ENCODE measurements around the gene CD69.
A peak's percentile ranks its signal among the peaks of the same experiment; 100 is the strongest.

CD69 gene

DNA sequence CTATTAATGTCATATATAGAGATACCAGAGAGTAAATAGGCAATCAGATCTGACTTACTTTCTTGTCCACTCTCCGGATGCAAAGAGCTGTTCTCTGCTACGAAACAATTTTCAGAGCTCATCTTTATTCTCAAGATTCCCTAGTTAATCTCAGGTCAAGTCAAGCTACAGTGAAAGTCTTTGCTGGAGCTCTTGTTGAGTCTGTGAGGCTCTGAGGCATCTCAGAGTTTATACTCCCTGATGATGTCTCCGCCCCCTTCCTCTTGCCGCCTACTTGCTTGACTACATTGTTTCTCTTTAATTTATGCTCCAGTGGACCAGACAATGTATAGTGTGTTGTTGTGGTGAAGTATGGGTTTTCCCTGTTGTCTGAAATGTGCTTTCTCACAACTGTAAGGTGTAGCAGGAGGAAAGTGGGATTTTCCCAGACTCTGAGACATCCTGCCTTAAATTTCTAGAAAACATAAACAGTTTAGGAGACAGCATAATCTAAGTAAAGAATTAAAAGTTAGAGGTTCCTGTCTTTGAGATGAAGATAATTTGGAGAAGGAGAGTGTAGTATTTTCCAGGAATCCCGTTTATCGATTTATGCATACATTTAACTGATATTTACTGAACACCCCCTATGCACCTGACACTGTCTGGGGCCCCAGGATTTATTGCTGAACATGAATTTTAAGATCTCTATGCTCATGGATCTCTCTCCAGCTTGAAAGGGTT lies at the start of gene CD69:
TSS of gene CD69 (minus strand) at position 203 of the 720 bp plus-strand sequence. CDS start at position 122, 81 bp downstream.
- DNase-seq: peak; percentile 49 to 89 (median 85)

- DNase-seq: no peak
Observed at GRCh38 chr12:9809866-9810265, 49.2 kb upstream of the CD69 start.

DNA sequence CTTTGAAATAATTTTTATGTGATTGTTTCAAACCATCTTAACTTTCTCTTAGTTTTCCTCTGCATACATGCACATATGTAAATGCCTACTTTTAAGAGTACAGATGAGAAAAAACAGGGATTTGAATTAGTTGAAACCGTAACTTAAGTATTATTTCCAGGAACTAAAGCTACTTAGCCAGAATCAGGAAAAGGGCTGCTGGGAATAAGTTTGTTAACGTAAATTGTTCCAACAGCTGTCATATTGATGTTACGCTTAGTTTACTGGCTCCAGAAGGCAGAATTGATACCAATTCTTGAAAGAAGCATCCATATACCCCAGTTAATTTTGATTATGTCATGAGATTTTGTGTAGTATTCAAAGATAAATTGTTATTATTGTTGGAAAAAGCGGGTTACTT lies 48.6 kb upstream of the CD69 start:
- no peak for DNase-seq

GRCh38 chr12:9808504-9808903 lies 47.8 kb upstream of the CD69 start:
- no peak for DNase-seq

DNA sequence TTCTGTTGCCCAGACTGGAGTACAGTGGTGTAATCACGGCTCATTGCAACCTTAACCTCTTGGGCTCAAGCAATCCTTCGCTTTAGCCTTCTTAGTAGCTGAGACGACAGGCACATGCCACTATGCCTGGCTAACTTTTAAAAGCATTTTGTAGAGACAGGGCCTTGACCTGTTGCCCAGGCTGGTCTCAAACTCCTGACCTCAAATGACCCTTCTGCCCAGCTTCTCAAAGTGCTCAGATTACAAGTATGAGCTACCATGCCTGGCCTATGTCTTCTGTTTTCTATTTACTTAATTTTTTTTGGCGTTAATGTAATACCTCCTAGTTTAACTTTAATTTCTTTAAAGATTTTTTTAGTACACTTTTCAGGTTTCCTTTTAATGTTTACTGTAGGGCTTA lies 46.0 kb upstream of the CD69 start:
- DNase-seq: no peak

GRCh38 chr12:9805883-9806282 lies 45.2 kb upstream of the CD69 start:
- no peak for DNase-seq

DNA sequence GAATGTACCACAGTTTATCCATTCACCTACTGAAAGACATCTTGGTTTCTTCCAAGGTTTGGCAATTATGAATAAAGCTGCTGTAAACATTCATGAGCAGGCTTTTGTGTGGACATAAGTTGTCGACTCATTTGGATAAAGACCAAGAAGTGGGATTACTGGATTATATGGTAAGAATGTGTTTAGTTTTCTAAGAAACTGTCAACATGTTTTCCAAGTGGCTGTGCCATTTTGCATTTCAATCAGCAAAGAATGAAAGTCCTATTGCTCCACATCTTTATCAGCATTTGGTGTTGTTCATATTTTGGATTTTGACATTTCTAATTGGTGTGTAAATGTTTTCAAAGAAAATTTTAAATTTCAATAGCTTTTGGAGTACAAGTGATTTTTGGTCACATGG lies 39.3 kb upstream of the CD69 start:
- no peak for DNase-seq

DNA sequence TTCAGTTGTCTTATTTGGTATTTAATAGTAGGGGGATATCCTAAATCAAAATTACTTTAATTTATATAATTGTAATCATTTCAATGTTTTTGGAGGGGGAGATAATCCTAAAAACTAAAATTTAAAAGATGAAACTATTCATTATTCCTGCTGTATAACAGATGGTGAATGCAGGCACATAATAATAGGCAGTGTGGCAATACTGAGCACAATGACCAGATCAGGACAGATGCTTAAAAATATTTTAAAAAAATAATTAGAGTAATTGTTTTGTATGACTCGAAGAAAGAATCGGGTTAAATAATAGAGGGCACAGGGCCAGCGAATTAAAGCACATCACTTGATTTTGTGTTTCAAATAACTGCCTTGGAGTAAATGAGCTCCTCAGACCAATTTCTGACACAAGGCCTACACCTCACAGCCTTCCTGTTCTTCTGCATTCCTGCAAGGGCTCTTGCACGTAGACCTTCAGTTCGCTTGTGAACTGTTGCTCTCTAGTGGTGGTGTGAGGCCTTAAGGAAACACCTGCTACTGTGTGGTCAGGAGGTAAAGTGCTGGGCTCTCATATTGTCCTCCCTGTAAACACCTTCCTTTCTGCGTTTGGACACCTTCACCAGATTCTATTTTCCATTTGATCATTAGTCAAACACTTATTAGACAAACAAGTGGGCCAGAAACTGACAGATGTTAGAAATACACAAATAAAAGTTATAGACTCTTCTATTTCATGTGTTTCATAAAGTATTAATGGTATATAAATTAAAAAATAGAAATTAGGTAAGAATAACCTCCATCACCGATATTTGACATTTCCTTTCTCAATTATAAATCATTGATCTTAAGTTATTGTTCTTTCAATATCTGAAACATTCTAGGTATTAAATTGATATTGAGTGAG lies 37.3 kb upstream of the CD69 start:
- DNase-seq: peak in 5 of 6 experiments; percentile 53 to 73 (median 55)

DNA sequence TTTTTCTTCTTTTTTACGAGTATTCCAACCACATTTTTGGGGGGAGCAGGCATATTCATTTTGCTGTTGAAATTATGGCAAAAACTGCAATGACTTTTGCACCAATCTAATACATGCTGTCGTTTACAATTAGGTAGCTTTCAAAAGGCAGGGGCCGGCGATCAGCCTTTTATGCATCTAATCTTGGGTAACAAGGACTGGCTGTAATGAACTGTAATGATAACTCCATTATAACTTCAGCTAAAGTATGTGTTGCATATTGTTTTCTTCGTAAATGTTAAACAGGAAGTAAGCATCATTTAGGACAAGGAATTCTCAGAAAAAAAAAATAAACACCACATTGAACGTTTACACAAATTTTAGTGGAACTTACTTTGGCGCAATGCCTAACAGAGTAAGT lies 36.3 kb upstream of the CD69 start:
- no peak for DNase-seq

- peak in 4 of 6 experiments; percentile 3 to 31 (median 10) for DNase-seq
Observed at GRCh38 chr12:9796346-9796745, 35.6 kb upstream of the CD69 start.

DNA sequence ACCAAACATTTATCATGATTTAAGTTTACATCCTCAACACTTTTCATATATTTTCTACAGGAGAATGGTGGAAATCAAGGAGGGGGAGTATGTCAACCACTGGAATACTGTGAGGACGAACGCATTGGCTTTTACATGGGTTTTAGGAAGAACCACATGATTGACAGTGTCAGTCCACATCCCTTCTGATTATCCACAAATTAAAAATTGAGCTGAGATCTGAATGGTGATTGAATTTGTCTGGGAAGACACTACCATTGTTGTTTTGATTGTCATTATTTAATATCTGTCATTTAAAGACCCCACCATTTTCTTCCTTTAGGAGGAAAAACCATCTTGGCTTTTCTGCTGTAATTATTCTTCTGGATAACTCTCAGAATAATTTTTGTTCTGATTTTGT lies 35.2 kb upstream of the CD69 start:
- no peak for DNase-seq

GRCh38 chr12:9794484-9795093 lies 33.9 kb upstream of the CD69 start:
- DNase-seq: no peak

DNA sequence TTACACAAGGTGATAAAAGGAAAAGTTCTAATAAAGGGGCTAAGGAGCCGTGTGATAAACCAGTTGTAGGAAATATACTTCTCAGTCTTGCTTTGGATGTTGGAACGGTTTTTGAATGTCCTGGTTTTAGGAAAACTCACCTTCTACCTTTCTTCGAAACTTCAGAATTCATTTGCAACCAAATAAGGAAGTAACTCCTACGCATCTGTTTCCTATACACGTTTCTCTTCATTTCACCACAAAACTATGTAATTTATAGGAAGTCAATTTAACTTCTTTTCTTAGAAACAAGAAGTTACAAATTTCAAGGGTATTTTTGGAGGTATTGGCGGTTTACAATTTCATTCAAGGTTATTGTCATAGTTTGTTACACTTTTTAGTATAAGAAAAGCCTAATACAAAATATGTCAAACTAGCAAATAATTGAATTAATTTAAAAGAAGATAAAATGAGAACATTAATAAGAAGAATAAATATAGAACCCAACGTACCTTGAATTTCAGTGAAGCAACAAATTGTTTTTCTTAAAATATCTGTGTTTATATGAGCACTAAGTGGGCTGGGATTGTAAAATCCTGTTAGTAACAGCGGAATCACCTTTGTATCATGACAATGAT lies 33.2 kb upstream of the CD69 start:
- DNase-seq: peak in 3 of 6 experiments; percentile 35 to 50 (median 46)

GRCh38 chr12:9792961-9793617 lies 32.4 kb upstream of the CD69 start:
- DNase-seq: no peak

GRCh38 chr12:9792185-9792900 lies 31.6 kb upstream of the CD69 start:
- DNase-seq: no peak

DNA sequence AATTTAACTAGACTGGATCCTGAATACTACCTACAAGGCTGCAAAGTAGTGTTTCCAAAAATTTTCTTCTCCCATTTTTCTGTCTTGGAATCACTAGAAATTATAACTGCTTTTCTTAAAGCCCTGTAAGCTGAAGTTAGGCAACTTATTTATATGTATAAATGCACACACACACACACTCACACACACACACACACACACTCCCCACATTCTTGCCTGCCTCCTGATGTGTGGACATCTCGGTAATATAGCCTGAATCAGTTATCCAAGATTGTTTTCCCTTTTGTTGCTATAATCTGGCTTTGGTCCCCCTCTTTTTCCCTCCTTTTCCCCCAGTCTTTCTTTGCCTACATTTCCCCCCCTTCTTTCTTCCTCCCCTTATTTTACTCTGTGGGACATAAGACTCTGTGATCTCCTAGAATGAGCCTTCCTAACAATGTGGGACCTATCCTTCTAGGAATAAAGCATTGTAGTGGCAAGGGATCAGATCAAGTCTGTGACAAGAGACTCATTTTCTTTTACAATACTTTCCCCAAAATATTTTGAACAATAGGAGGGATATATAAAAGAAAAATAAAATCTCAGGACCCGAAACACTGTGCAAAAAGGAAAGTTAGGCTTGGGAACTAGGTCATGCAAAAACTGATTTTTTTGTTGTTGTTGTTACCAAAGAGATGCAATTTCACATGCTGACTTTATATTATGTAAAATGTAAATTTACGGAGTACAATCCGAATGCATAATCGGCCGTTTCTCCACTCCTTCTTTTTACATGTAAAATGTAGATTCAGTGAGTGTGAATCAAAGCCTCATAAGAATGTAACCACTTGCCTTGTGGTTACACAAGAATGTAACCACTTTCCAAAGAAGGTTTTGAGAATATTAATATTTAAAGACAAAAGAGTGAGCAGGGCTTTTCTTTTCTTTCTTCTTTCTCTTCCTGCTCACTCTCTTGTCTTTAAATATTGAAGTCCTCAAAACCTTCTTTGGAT lies 26.3 kb upstream of the CD69 start:
- no peak for DNase-seq

DNA sequence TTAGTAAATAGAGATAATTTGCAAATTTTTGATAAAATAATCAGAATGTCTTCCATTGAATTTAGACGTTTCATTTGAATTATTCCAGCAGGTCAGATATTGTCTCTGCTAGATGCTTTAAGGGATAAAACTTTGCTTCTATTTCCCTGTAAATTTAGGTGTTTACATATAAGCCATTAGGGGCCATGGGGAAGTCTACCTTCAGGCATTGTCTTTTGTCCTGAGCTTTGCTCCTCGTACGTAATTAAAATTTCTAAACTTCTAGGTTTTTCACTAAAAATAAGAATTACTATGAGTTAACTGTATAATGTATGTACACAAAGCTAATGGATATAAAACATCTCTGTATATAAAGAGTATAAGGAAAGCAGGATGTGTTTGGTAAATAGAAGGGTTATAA lies 24.1 kb upstream of the CD69 start:
- no peak for DNase-seq

DNA sequence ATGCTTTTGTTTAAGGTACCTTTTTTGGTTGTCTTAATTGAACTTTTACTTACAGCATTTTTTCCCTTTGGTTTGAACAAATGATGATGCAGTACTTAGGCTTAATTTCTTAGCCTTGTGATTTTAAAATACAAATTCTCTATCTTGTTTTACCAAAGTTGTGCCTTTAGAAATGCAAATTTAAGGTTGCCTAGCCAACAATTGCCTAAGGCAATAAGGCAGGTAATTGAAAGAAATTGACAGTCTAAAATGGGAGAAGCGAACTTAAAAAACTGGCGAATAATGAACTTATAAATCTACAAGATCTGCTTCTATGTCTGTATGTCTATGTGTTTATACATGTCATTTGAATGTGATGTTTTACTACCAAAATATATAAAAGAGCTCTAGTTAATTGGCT lies 23.6 kb upstream of the CD69 start:
- DNase-seq: no peak

DNA sequence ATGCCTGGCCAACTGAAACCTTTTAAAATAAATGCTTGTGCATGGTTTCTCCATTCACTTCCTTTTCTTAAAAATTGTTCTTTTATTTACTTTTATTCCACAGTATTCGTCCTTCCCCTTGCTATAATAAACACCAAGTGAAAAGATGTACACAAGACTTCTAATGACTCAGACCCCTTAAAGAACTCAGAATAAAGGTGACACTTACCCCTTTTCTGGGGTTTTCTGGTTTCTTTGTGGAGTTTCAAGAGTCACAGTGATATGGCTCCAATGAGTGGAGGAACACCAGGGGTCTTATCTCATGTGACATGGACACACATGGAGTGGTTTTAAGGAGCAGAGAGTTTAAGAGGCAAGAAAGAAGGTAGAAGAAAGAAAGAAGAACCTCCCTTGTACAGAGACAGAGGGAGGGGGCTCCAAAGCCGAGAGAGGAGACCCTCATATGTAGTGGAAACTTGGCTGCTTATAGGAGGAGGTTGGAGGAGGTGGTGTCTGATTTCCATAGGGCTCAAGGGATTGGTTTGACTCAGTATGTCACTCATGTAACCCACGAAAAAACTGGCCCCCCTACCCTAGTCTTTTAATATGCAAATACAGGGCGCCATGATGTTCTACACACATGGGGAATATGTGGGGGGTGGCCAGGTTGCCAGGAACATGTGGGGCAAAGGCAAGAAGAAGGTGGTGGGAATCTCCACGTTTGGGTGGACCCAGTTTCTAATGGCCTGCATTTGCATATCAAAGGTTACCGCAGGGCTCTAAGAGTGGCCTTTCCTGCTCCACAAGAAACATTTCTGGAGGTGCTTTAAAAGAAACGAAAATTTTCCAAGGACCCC lies 22.1 kb upstream of the CD69 start:
- no peak for DNase-seq

GRCh38 chr12:9781360-9781759 lies 20.7 kb upstream of the CD69 start:
- DNase-seq: peak in 1 of 6 experiments; percentile 19
